Stimulated activated CD4-positive, alpha-beta T cell treated with anti-CD3 and anti-CD28 coated beads, Interleukin-1b, Interleukin-23, amount 100 ng/mL, for 4 hours (primary cell): ENCODE data around the gene GABRA4.
A peak's percentile ranks its signal among the peaks of the same experiment; 100 is the strongest.

Source experiments
- DNase-seq, 2 donors: peaks; one replicate each; pipeline ENCODE4 v3.0.0-alpha.2; 2020; ENCODE audit warnings: low read depth in 2 of 2

The GABRA4 gene

GRCh38 chr4:46993075-46994006 lies at the start of gene GABRA4:
GABRA4 (minus strand) TSS chr4:46993581; CDS start chr4:46993424, 157 bp downstream.
- no peak for DNase-seq

GRCh38 chr4:47040828-47041227 lies 47.4 kb upstream of the GABRA4 start:
- DNase-seq, result no peak

- DNase-seq, result no peak
Measured at GRCh38 chr4:47038263-47038662, 44.9 kb upstream of the GABRA4 start.

- peak in 1 of 2 donors; percentile 26 for DNase-seq
Measured at GRCh38 chr4:47032405-47033106, 39.2 kb upstream of the GABRA4 start.

GRCh38 chr4:47031751-47032404 lies 38.5 kb upstream of the GABRA4 start:
- no peak for DNase-seq

GRCh38 chr4:47031011-47031678 lies 37.8 kb upstream of the GABRA4 start, which contains the start of gene GABRB1:
GABRB1 (plus strand) TSS chr4:47031567.
- no peak for DNase-seq

GRCh38 chr4:47017494-47017893 lies 24.1 kb upstream of the GABRA4 start:
- no peak for DNase-seq

GRCh38 chr4:47017081-47017480 lies 23.7 kb upstream of the GABRA4 start:
- DNase-seq, result no peak

- no peak for DNase-seq
Measured at GRCh38 chr4:47013373-47013772, 20.0 kb upstream of the GABRA4 start.

- no peak for DNase-seq
Measured at GRCh38 chr4:47012676-47013075, 19.3 kb upstream of the GABRA4 start.

- no peak for DNase-seq
Measured at GRCh38 chr4:47010912-47011446, 17.6 kb upstream of the GABRA4 start.

GRCh38 chr4:47010347-47010911 lies 17.0 kb upstream of the GABRA4 start:
- no peak for DNase-seq

GRCh38 chr4:47002580-47002979 lies 9.2 kb upstream of the GABRA4 start:
- DNase-seq, result no peak

- no peak for DNase-seq
Measured at GRCh38 chr4:47000406-47000805, 7.0 kb upstream of the GABRA4 start.

- no peak for DNase-seq
Measured at GRCh38 chr4:46999566-46999965, 6.2 kb upstream of the GABRA4 start.

- DNase-seq, result no peak
Measured at GRCh38 chr4:46994007-46994405, 625 bp upstream of the GABRA4 start.

GRCh38 chr4:46992338-46992737 lies 1.0 kb downstream of the GABRA4 start:
- no peak for DNase-seq

GRCh38 chr4:46986922-46987638 lies 6.3 kb downstream of the GABRA4 start:
- no peak for DNase-seq

- DNase-seq, result no peak
Measured at GRCh38 chr4:46984781-46985180, 8.6 kb downstream of the GABRA4 start.

GRCh38 chr4:46980851-46981250 lies 12.5 kb downstream of the GABRA4 start:
- no peak for DNase-seq
